Liver (tissue), 9 donors: ENCODE results near the gene CCSER2. TPM values are rescaled to one million over a fixed set of nuclear protein-coding genes. Genes with fewer than 3 reads are reported as not detected.

Experiments
- DNase-seq: peaks from one replicate; pipeline ENCODE4 v3.0.0-alpha.2; 2017; ENCODE audit warnings: low spot score
- H3K27ac ChIP-seq, 2 donors: one replicate each; pipeline ENCODE4 v1.7.0; 2013; ENCODE audit warnings: inconsistent platforms in 2 of 2, low read length in 2 of 2, control low read depth in 1 of 2, low read depth in 1 of 2, mild to moderate bottlenecking in 1 of 2
- H3K27me3 ChIP-seq, 4 donors: one replicate each; pipeline versions ENCODE4 v1.6.1 to v1.7.0; 2013; ENCODE audit warnings: low read length in 3 of 4, inconsistent platforms in 1 of 4, mild to moderate bottlenecking in 1 of 4, moderate library complexity in 1 of 4; ENCODE audit not compliant: control insufficient read depth in 4 of 4, insufficient read depth in 4 of 4
- H3K36me3 ChIP-seq, 4 donors: one replicate each; pipeline versions ENCODE4 v1.6.1 to v1.7.0; 2013; ENCODE audit warnings: low read length in 3 of 4, mild to moderate bottlenecking in 3 of 4, low read depth in 1 of 4, moderate library complexity in 1 of 4; ENCODE audit not compliant: control insufficient read depth in 4 of 4, insufficient read depth in 3 of 4
- H3K4me1 ChIP-seq, 4 donors: one replicate each; pipeline versions ENCODE4 v1.6.1 to v1.7.0; 2013; ENCODE audit warnings: low read length in 3 of 4, mild to moderate bottlenecking in 3 of 4, moderate library complexity in 1 of 4; ENCODE audit not compliant: control insufficient read depth in 4 of 4, insufficient read depth in 4 of 4
- H3K4me3 ChIP-seq, 3 donors: one replicate each; pipeline versions ENCODE4 v1.6.1 to v1.7.0; 2013; ENCODE audit warnings: low read length in 3 of 3, control low read depth in 1 of 3, low read depth in 1 of 3, mild to moderate bottlenecking in 1 of 3
- H3K9ac ChIP-seq, 2 donors: one replicate each; pipeline ENCODE4 v1.7.0; 2013; ENCODE audit warnings: low read length in 2 of 2, mild to moderate bottlenecking in 2 of 2, moderate library complexity in 2 of 2, control low read depth in 1 of 2, low read depth in 1 of 2
- H3K9me3 ChIP-seq, 4 donors: one replicate each; pipeline versions ENCODE4 v1.6.1 to v1.7.0; 2013; ENCODE audit warnings: low read length in 3 of 4; ENCODE audit not compliant: control insufficient read depth in 4 of 4
- EGR1 ChIP-seq, 2 donors: IDR thresholded peaks; 2 replicates each; pipeline ENCODE4 v1.6.1; 2016 to 2018; ENCODE audit warnings: antibody characterized with exemption in 2 of 2, low read depth in 2 of 2
- FOXA1 ChIP-seq: IDR thresholded peaks from 2 replicates; pipeline ENCODE4 v1.6.1; 2016; ENCODE audit warnings: antibody characterized with exemption
- FOXA2 ChIP-seq: IDR thresholded peaks from 2 replicates; pipeline ENCODE4 v1.6.1; 2016; ENCODE audit warnings: antibody characterized with exemption
- GABPA ChIP-seq, 2 donors: IDR thresholded peaks in 1 of 2; conservative IDR thresholded peaks in 1 of 2; 2 replicates each; pipeline ENCODE4 v1.6.1; 2016; ENCODE audit warnings: antibody characterized with exemption in 2 of 2, mild to moderate bottlenecking in 1 of 2, moderate library complexity in 1 of 2
- HNF4G ChIP-seq: IDR thresholded peaks from 2 replicates; pipeline ENCODE4 v1.6.1; 2016; ENCODE audit warnings: antibody characterized with exemption
- JUND ChIP-seq, 2 donors: IDR thresholded peaks; 2 replicates each; pipeline ENCODE4 v1.6.1; 2016; ENCODE audit warnings: antibody characterized with exemption in 2 of 2
- NR2F2 ChIP-seq: IDR thresholded peaks from 2 replicates; pipeline ENCODE4 v1.6.1; 2016; ENCODE audit warnings: antibody characterized with exemption
- RAD21 ChIP-seq, 2 donors: IDR thresholded peaks; 2 replicates each; pipeline ENCODE4 v1.6.1; 2016; ENCODE audit warnings: antibody characterized with exemption in 2 of 2, mild to moderate bottlenecking in 2 of 2
- RXRA ChIP-seq, 2 donors: IDR thresholded peaks; 2 replicates each; pipeline ENCODE4 v1.6.1; 2017 to 2018; ENCODE audit warnings: antibody characterized with exemption in 2 of 2, mild to moderate bottlenecking in 1 of 2
- SP1 ChIP-seq: IDR thresholded peaks from 2 replicates; pipeline ENCODE4 v1.6.1; 2018; ENCODE audit warnings: antibody characterized with exemption, mild to moderate bottlenecking
- TAF1 ChIP-seq: conservative IDR thresholded peaks from 2 replicates; pipeline ENCODE4 v1.6.1; 2016; ENCODE audit warnings: antibody characterized with exemption, mild to moderate bottlenecking
- YY1 ChIP-seq: IDR thresholded peaks from 2 replicates; pipeline ENCODE4 v1.6.1; 2016; ENCODE audit warnings: antibody characterized with exemption, mild to moderate bottlenecking
- WGBS: extraction: QIAGEN DNeasy Blood & Tissue Kit; methylation state at CpG from one replicate; pipeline ENCODE4 v1.1.7; 2013; 5-methylcytosine and 5-hydroxymethylcytosine counted together
- polyA plus RNA-seq, 2 donors: library from polyadenylated mRNA; stranded (reverse) in 1 of 2; unstranded in 1 of 2; fragments of 200-250 nt in 1 of 2; fragments of >200 nt in 1 of 2; fragmentation: Nextera tagmentation in 1 of 2; extraction: Ambion mirVana in 1 of 2; gene quantifications; one replicate each; pipeline versions ENCODE4 v1.2.1 to v1.2.3, GENCODE V29; 2013 to 2015
- total RNA-seq, 2 donors: library from RNA; depleted of rRNA; stranded (reverse); fragments of >200 nt; gene quantifications; one replicate each; pipeline ENCODE4 v1.2.3, GENCODE V29; 2014
- TF ChIP-seq, protein P1 (sequence below): fragments of 150-350 bp; IDR thresholded peaks from 2 replicates; pipeline ENCODE4 v1.5.1; 2017; ENCODE audit warnings: improper control_type of control experiment, low read depth, low read length; ENCODE audit not compliant: missing input control
- TF ChIP-seq, protein P2 (sequence below): IDR thresholded peaks from 2 replicates; pipeline ENCODE4 v1.6.1; 2016; ENCODE audit warnings: antibody characterized with exemption
- TF ChIP-seq, protein P3 (sequence below): IDR thresholded peaks from 2 replicates; pipeline ENCODE4 v1.6.1; 2016; ENCODE audit warnings: antibody characterized with exemption, mild to moderate bottlenecking
- TF ChIP-seq, protein P4 (sequence below): IDR thresholded peaks from 2 replicates; pipeline ENCODE4 v1.6.1; 2016; ENCODE audit warnings: antibody characterized with exemption
- TF ChIP-seq, protein P5 (sequence below): IDR thresholded peaks from 2 replicates; pipeline ENCODE4 v1.6.1; 2016; ENCODE audit warnings: antibody characterized with exemption
- donor health status: healthy.
- donor health status: healthy.
- donor health status: healthy.
- donor health status: healthy.
- donor health status: healthy.

Gene CCSER2
- total and polyA plus RNA-seq, 4 donors = 5.6 to 18.2 (median 12.1) TPM

DNA sequence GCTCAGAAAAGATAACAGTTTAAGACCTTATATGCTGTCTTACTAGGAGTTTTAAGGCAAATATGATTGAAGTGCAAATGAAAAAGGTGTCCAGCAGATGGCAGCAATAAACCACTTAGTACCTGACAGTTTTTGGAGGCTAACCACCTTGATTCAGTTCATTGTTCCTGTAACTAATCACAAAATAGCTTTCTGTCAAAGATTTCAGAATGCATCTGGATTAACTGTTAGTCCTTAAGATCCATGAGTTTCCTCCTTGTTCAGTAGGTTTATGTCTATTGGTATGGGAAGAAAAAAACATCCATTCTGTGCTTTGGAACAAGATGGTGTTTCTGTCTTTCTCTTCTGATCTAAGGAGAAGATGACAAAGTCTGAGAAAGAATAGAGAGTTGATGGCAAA is 46.6 kb downstream of the CCSER2 start:
- Histone ChIP-seq H3K9ac (no peak overlapping the region), H3K4me3 (no peak overlapping the region), H3K9me3 (no peaks in the 10 kb centered on the region), H3K4me1 (peaks cover 0 to 2% (median 0%) of the 10 kb centered on the region in 4 donors), H3K27me3 (no peaks in the 10 kb centered on the region), H3K27ac (no peak overlapping the region), H3K36me3 (peaks cover 0 to 14% (median 6%) of the 10 kb centered on the region in 4 donors)
- DNase-seq = no peak
- TF ChIP-seq FOXA2 (no peak), RXRA (IDR thresholded peaks at IDR 0.05) (no peak), GABPA (IDR thresholded peaks at IDR 0.05 in 1 of 2, conservative IDR thresholded peaks at IDR 0.05 in 1 of 2) (no peak), RAD21 (IDR thresholded peaks at IDR 0.05) (peak; percentile 90 to 92), TAF1 (no peak)
- TF ChIP-seq, protein P1, sequence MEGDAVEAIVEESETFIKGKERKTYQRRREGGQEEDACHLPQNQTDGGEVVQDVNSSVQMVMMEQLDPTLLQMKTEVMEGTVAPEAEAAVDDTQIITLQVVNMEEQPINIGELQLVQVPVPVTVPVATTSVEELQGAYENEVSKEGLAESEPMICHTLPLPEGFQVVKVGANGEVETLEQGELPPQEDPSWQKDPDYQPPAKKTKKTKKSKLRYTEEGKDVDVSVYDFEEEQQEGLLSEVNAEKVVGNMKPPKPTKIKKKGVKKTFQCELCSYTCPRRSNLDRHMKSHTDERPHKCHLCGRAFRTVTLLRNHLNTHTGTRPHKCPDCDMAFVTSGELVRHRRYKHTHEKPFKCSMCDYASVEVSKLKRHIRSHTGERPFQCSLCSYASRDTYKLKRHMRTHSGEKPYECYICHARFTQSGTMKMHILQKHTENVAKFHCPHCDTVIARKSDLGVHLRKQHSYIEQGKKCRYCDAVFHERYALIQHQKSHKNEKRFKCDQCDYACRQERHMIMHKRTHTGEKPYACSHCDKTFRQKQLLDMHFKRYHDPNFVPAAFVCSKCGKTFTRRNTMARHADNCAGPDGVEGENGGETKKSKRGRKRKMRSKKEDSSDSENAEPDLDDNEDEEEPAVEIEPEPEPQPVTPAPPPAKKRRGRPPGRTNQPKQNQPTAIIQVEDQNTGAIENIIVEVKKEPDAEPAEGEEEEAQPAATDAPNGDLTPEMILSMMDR = peak; percentile 64

DNA sequence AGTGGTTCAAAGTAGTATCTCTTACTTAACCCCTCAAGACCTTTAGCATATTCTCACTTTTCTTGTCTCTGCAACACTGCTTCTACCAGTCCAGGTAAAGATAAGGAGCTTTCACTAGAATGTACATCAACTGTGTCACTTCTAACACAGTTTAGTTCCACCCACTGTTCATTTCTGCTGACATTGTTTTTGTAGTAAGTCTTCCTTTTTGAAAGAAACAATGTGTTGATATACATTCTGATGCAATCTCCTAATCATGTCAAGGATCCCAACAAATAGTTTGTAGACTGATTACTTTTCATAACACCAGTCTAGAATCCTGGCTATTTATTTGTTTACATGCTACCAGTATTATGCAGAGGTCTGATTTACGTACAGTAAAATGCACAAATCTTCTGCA is 47.5 kb downstream of the CCSER2 start:
- H3K4me1 ChIP-seq = no peaks in the 10 kb centered on the region
- H3K27ac ChIP-seq = no peak overlapping the region
- no peaks in the 10 kb centered on the region for H3K9me3 ChIP-seq
- no peak for TF ChIP-seq GABPA (IDR thresholded peaks at IDR 0.05 in 1 of 2, conservative IDR thresholded peaks at IDR 0.05 in 1 of 2)
- TF ChIP-seq JUND (IDR thresholded peaks at IDR 0.05) = no peak
- TF ChIP-seq FOXA2 = no peak
- TF ChIP-seq YY1 = no peak
- TF ChIP-seq TAF1 = no peak
- TF ChIP-seq, protein P2, sequence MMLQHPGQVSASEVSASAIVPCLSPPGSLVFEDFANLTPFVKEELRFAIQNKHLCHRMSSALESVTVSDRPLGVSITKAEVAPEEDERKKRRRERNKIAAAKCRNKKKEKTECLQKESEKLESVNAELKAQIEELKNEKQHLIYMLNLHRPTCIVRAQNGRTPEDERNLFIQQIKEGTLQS = no peak
- no peak for TF ChIP-seq RAD21 (IDR thresholded peaks at IDR 0.05)
- no peak for TF ChIP-seq RXRA (IDR thresholded peaks at IDR 0.05)
- no peak for TF ChIP-seq FOXA1
- TF ChIP-seq, protein P3, sequence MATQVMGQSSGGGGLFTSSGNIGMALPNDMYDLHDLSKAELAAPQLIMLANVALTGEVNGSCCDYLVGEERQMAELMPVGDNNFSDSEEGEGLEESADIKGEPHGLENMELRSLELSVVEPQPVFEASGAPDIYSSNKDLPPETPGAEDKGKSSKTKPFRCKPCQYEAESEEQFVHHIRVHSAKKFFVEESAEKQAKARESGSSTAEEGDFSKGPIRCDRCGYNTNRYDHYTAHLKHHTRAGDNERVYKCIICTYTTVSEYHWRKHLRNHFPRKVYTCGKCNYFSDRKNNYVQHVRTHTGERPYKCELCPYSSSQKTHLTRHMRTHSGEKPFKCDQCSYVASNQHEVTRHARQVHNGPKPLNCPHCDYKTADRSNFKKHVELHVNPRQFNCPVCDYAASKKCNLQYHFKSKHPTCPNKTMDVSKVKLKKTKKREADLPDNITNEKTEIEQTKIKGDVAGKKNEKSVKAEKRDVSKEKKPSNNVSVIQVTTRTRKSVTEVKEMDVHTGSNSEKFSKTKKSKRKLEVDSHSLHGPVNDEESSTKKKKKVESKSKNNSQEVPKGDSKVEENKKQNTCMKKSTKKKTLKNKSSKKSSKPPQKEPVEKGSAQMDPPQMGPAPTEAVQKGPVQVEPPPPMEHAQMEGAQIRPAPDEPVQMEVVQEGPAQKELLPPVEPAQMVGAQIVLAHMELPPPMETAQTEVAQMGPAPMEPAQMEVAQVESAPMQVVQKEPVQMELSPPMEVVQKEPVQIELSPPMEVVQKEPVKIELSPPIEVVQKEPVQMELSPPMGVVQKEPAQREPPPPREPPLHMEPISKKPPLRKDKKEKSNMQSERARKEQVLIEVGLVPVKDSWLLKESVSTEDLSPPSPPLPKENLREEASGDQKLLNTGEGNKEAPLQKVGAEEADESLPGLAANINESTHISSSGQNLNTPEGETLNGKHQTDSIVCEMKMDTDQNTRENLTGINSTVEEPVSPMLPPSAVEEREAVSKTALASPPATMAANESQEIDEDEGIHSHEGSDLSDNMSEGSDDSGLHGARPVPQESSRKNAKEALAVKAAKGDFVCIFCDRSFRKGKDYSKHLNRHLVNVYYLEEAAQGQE = no peak
- TF ChIP-seq, protein P4, sequence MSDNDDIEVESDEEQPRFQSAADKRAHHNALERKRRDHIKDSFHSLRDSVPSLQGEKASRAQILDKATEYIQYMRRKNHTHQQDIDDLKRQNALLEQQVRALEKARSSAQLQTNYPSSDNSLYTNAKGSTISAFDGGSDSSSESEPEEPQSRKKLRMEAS = no peak
- no peak for TF ChIP-seq SP1
- TF ChIP-seq EGR1 (IDR thresholded peaks at IDR 0.05; ENCODE audit: low read depth in 2 of 2) = no peak
- TF ChIP-seq HNF4G = no peak
- TF ChIP-seq, protein P5, sequence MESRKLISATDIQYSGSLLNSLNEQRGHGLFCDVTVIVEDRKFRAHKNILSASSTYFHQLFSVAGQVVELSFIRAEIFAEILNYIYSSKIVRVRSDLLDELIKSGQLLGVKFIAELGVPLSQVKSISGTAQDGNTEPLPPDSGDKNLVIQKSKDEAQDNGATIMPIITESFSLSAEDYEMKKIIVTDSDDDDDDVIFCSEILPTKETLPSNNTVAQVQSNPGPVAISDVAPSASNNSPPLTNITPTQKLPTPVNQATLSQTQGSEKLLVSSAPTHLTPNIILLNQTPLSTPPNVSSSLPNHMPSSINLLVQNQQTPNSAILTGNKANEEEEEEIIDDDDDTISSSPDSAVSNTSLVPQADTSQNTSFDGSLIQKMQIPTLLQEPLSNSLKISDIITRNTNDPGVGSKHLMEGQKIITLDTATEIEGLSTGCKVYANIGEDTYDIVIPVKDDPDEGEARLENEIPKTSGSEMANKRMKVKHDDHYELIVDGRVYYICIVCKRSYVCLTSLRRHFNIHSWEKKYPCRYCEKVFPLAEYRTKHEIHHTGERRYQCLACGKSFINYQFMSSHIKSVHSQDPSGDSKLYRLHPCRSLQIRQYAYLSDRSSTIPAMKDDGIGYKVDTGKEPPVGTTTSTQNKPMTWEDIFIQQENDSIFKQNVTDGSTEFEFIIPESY = no peak
- no peak for TF ChIP-seq NR2F2
- TF ChIP-seq, protein P1 = no peak
- peaks cover 2 to 15% (median 6%) of the 10 kb centered on the region in 4 donors for H3K36me3 ChIP-seq
- DNase-seq = no peak
- no peaks in the 10 kb centered on the region for H3K27me3 ChIP-seq
- H3K9ac ChIP-seq = no peak overlapping the region
- no peak overlapping the region for H3K4me3 ChIP-seq
- 90% methylated on average over 1 of the region's 1 CpG for WGBS
